ENCODE measurements around the gene IFFO2. TPM values are rescaled to one million over a fixed set of nuclear protein-coding genes. Genes with fewer than 3 reads are reported as not detected.

The IFFO2 gene
- total and polyA plus RNA-seq, 2 experiments from 2014 or later, result 0.71 to 7.5 TPM

- TF ChIP-seq ZNF462 (CRISPR knock-in tag; IDR thresholded peaks at IDR 0.05) (no peak), STAT1 (IDR thresholded peaks at IDR 0.05; ENCODE audit: unreplicated experiment) (no peak), JUNB (IDR thresholded peaks at IDR 0.05; ENCODE audit: unreplicated experiment) (no peak), CREB1 (CRISPR knock-in tag; IDR thresholded peaks at IDR 0.05; ENCODE audit: low read depth) (no peak), POLR2AphosphoS5 (IDR thresholded peaks at IDR 0.05; ENCODE audit: low read depth) (no peak), ZNF114 (CRISPR knock-in tag; IDR thresholded peaks at IDR 0.05) (no peak), NANOG (IDR thresholded peaks at IDR 0.05; ENCODE audit: borderline replicate concordance) (no peak), ZNF331 (CRISPR knock-in tag; IDR thresholded peaks at IDR 0.05; ENCODE audit: low read depth) (no peak), EZH2 (IDR thresholded peaks at IDR 0.05; ENCODE audit: low read depth, unreplicated experiment) (no peak)
These were observed 28.7 kb downstream of the IFFO2 start (continued) for GRCh38 chr1:18927654-18928272.

GRCh38 chr1:18927082-18927653 is 29.3 kb downstream of the IFFO2 start:
- H3K27ac ChIP-seq (ENCODE audit: low read depth), result no peak overlapping the region
- no peaks in the 10 kb centered on the region; the same call in 1 of the 2 replicates for H4K20me1 ChIP-seq (replicated peaks; ENCODE audit: insufficient read depth)
- no peak overlapping the region for H3K27ac Mint-ChIP-seq
- TF ChIP-seq REST (IDR thresholded peaks at IDR 0.05; ENCODE audit: unreplicated experiment) (no peak), ZNF114 (CRISPR knock-in tag; IDR thresholded peaks at IDR 0.05) (no peak), ETS1 (IDR thresholded peaks at IDR 0.05) (no peak), POLR2AphosphoS5 (IDR thresholded peaks at IDR 0.05; ENCODE audit: low read depth) (no peak), ZNF331 (CRISPR knock-in tag; IDR thresholded peaks at IDR 0.05; ENCODE audit: low read depth) (no peak), STAT1 (IDR thresholded peaks at IDR 0.05; ENCODE audit: unreplicated experiment) (no peak), EZH2phosphoT487 (IDR thresholded peaks at IDR 0.05; ENCODE audit: unreplicated experiment) (no peak), JUNB (IDR thresholded peaks at IDR 0.05; ENCODE audit: unreplicated experiment) (no peak), NANOG (IDR thresholded peaks at IDR 0.05; ENCODE audit: borderline replicate concordance) (no peak), EZH2 (IDR thresholded peaks at IDR 0.05; ENCODE audit: low read depth, unreplicated experiment) (no peak)

More at GRCh38 chr1:18927082-18927653, 29.3 kb downstream of the IFFO2 start:
- no peaks in the 10 kb centered on the region; the same call in 1 of the 2 replicates for H3K4me1 ChIP-seq (ENCODE audit: insufficient read depth)
- H3K4me3 ChIP-seq, result no peak overlapping the region
- DNase-seq (ENCODE audit: low spot score) (no peak), ATAC-seq (no peak)
- H3K79me2 ChIP-seq (replicated peaks; ENCODE audit: insufficient read depth), result no peaks in the 10 kb centered on the region
- peaks cover 34% of the 10 kb centered on the region for H3K4me1 Mint-ChIP-seq
- H3K36me3 Mint-ChIP-seq (ENCODE audit: low read depth), result peaks cover 2% of the 10 kb centered on the region; the same call in 1 of the 3 replicates
- H3K27me3 ChIP-seq (ENCODE audit: insufficient read depth), result no peaks in the 10 kb centered on the region
- no peak overlapping the region for H2AFZ ChIP-seq
- H3K4me3 Mint-ChIP-seq, result no peak overlapping the region
- no peaks in the 10 kb centered on the region for H3F3A ChIP-seq (replicated peaks; ENCODE audit: low read depth)
- H3K9me3 Mint-ChIP-seq, result peaks cover 3% of the 10 kb centered on the region; the same call in 2 of the 3 replicates
- H3K36me3 ChIP-seq (ENCODE audit: insufficient read depth), result no peaks in the 10 kb centered on the region
- no peak overlapping the region for H3K4me2 ChIP-seq
- H3K27me3 Mint-ChIP-seq (ENCODE audit: insufficient read depth, low read depth, poor library complexity), result peaks cover 11% of the 10 kb centered on the region
- no peaks in the 10 kb centered on the region for H3K9me2 ChIP-seq (ENCODE audit: insufficient read depth)
